ENCODE results near the gene ANO6.
"Not testable (repeated sequence)": the region's sequence is repeated elsewhere in the genome, so short reads cannot be mapped to it uniquely, and the experiment has no call there.

Gene ANO6

DNA sequence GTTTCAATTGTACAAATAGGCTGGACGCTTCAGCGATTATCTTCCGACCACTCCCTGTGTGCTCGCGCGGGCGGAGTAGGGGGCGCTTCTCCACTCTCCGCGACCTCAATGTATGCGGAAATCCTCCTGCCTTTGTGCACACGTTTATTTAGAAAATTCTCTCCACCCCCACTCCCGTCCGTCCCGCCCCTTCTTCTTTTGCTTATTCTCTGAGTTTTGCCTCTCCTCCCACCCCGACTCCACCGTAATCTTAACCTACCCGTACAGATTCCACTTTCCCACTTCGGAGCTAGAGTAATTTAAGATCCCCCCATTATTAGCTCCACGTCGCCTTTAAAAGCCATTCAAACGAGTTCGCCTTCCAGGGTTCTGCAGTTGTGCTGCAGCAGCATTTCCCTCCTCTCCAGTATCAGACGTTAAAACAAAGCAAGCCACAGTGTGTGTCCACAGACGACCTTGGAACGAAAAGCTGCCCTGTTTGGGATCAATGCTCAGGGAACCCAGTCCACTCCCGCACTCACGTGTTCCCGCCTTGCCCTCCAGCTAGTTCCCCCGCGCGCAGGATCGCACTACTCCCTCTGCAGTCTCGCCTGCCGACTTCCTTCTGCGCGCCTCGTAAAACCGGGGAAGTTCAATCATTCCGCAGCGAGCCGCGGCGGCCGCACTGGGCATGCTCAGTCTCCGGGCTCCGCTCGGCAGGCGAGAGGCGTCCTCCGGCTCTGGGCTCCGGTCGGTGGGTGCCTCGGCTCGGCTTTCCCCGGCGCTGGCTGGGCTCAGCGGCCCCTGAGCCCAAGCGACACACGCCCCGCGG is at the start of gene ANO6:
Gene ANO6, plus strand, starts transcription at position 677 of the 811 bp plus-strand sequence. CDS start 227 bp downstream, outside the sequence.
- peak; percentile 85 to 87 for DNase-seq

DNA sequence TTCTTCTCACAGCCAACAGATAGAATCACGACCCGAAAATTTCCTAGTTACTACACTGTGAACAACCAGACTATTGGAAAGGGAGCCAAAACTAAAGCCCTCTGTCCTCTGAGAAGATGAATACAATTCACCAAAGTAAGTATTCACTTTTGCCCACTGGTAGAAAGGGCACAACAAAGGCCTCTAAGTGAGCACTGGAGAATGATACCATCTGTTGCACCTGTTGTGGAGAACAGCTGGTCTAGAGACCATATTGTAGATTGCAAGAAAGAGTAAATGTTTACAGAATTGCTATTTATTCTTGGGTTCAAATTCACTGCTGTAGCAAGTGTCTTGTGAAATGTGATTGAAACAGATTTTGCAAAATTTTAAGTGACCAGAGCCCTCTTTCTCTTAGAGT is 46.9 kb upstream of the ANO6 start:
- no peak for DNase-seq

GRCh38 chr12:45170456-45171042 is 45.3 kb upstream of the ANO6 start:
- peak; percentile 87 to 91 for DNase-seq

DNA sequence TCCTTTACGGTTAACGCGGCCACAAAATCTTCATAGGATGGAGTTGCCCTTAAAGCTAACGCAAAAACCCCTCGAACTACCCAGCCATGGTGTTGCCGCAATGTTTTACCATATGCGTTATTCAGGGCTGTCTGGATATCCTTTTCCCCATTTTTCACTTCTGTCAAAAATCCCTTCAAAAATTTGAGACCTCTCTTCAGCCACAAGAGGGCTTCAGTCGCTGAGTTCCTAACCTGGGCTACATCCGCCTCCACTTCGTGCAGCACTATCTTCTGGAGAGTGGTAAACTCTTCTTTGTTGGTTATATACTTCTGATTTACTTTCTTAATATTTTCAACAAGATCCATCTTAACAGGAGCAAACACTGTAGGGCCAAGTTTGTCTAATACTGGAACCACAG is 42.6 kb upstream of the ANO6 start:
- not testable (repeated sequence) for DNase-seq

GRCh38 chr12:45174595-45174994 is 41.3 kb upstream of the ANO6 start:
- DNase-seq = no peak

DNA sequence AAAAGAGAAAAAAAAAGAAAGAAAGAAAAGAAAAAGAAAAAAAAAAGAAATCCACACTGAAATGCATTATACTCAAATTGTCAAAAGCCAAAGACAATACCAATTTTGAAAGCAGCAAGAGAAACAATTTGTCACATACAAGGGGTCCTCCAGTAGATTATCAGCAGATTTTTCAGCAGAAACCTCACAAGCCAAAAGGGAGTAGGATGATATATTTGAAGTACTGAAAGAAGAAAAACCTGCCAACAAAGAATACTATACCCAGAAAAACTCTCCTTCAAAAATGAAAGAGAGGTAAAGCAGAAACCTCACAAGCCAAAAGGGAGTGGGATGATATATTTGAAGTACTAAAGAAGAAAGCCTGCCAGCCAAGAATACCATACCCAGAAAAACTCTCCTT is 37.1 kb upstream of the ANO6 start:
- no peak for DNase-seq

GRCh38 chr12:45182511-45182910 is 33.4 kb upstream of the ANO6 start:
- DNase-seq = no peak

DNA sequence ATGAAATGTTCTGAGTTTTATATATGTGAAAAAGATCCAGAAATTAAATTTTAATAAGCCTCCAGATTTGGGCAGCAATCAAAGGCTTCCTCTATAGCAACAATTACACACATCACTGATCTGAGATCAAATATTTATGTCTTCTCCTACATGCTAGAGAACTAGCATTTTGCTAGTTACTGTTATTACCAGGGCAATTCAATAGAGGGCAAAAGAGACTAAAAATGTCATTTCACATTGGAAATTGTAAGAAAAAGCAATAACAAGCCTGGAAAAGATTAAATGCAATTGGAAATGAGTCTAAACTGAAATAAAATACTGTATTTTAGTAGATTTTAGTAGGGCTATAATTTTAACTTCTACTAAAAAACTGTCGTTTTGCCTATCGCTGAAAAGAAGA is 32.6 kb upstream of the ANO6 start:
- no peak for DNase-seq

GRCh38 chr12:45184147-45184963 is 31.5 kb upstream of the ANO6 start:
- no peak for DNase-seq

GRCh38 chr12:45186762-45187161 is 29.1 kb upstream of the ANO6 start:
- no peak for DNase-seq

DNA sequence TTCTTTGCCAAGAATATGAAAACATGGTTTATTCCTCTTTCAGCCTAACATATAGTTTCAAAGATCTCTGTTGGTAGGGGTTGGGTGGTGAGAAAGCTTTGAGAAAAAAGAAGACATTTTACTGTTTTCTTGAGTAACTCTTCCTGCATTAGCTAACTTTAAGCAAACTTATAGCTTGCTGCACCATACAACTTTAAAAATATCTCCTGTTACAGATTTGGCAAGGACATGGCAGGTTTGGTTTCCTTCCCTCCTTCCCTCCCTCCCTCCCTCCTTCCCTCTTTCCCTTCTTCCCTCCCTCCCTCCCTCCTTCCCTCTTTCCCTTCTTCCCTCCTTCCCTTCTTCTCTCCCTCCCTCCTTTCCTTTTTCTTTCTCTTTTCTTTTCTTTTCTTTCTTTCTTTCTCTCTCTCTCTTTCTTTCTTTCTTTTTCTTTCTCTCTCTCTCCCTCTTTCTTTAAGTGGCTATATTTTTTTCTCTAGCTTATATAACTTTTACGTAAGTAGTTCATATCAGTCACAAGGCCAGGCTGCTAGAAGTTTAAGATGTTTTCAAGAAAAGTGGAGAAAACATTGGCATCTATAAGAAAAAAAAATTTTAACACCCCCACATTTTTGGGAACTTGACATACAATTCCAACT is 26.0 kb upstream of the ANO6 start:
- no peak for DNase-seq

DNA sequence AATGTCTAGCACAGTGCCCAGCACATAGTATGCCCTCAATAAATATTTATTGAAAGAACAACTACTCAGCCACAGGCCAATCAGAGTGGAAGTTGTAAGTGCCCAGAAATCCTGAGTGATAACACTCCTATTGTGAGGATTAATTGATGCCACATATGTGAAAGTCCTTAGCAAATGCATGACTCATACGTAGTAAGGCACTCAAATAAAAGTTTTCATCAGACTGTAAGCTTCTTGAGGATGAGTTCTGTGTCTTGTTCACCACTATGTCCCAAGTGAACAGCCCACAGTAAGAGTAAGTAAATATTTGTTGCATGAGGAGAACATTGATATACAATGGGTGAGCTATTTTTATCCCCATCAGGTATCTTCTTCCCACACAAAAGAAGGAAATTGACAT is 24.7 kb upstream of the ANO6 start:
- no peak for DNase-seq

DNA sequence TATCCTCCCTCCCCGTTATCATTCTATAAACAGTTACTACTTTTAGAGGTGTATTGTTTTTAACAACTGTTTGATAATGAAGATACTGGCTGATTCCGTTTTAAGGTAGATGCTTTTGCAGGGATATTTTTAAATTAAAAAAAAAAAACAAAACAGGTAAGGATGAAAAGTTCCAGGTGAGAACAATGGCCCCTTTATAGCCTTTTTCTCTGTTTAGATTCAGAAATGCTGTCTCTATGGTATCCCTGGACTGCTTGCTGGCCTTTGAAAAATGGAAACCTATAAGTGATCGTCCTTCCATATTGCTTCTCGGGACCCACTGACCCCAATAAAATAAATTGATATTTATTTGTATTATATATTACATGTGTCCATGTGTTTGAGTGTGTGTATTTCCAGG is 23.2 kb upstream of the ANO6 start:
- no peak for DNase-seq

DNA sequence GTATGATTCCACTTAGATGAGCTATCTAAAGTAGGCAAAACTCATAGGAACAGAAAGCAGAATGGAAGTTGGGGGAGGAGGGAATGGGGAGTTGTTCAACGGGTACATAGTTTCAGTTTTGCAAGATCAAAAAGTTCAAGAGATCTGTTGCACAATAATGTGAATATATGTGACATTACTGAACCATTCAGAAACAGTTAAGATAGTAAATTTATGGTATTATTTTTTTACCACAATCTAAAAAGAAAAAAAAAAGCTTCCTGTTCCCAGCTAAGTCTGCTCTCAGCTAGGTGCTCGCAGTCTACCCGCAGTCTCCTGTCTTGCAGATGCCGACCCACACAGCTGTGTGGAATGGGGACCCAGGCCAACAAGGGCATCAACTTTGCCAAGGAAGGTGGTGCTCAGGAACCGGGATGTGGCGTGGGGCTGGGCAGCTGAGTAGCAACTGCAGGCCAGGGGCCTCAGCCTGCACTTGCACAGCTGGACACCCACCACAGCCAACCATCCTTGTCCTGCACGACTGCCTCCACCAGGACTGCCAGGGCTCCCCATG is 15.3 kb upstream of the ANO6 start:
- no peak for DNase-seq

- DNase-seq = no peak
Observed at GRCh38 chr12:45203767-45204166, 12.1 kb upstream of the ANO6 start.

DNA sequence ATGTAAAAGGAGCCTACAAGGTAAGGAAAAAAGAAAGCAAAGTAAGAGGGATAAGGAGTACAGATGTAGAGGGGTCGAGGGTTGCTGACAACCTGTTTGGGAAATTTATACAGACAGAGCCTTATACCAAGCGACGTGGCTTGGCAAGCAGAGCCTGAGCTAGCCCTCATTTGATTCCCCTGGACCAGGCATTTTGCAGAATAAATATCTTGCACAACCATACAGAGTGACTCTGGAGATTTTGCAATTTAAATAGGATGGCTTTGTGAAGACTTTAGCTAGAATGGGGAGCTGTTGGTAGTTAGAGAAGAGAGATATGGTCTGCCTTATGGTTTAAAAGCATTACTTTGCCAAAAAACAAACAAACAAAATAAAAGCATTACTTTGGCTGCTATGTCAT is 11.1 kb upstream of the ANO6 start:
- no peak for DNase-seq

- no peak for DNase-seq
Observed at GRCh38 chr12:45205165-45205825, 10.6 kb upstream of the ANO6 start.

DNA sequence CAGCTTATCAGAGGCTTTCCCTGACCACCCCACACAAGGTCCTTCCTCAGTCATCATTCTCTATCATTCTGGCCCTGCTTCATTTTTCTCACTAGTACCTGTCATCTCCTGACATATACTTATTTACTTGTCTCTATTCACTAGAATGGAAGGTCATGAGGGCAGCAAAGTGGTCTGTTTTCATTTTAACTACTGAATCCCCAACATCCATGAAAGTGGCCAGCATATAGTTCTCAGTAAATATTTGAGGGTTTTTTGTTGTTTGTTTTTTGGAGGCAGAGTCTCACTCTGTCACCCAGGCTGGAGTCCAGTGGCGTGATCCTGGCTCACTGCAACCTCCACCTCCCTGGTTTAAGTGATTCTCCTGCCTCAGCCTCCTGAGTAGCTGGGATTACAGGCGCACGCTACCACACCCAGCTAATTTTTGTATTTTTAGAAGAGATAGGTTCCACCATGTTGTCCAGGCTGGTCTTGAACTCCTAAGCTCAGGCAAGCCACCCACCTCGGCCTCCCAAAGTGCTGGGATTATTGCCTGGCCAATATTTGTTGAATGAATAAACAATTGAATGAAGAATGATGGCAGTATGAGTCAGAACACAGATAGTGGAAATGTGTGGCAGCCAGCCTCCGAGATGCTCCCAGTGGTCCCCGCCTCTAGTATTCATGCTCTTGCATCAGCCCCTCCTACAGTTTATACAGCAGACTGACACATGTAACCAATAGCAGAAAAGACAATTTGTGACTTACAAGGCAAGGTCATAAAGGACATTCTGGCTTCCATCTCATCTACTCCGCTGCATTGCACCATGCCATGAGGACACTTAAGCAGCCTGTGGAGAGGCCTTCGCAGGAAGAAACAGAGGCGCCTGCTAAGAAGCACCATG is 7.0 kb upstream of the ANO6 start:
- DNase-seq = no peak

- no peak for DNase-seq
Observed at GRCh38 chr12:45209784-45210183, 6.1 kb upstream of the ANO6 start.

GRCh38 chr12:45212064-45212463 is 3.8 kb upstream of the ANO6 start:
- no peak for DNase-seq

DNA sequence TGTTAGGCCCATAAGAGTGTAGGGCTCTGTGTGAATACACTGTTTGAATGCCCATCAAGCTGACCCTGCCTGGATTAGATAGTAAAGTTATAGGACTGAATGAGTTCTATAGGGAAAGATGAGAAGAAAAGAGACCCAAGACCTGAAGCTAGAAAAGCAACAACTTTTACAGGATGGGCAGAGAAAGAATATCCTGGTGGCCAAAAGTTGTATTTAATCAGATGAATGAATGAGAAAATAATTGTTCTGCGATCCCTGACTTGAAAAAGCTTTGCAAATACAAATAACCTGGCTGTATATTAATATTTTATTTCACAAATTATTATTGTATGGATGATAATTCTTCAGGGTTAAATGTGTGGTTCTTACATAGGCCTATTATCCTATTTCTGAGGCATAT is 2.8 kb upstream of the ANO6 start:
- no peak for DNase-seq
